Endothelial cell of umbilical vein (primary cell): ENCODE measurements around the gene CBLN4. TPM values are rescaled to one million over a fixed set of nuclear protein-coding genes. Genes with fewer than 3 reads are reported as not detected.

Experiments used
- BruUV-seq: library from RNA; stranded (reverse); fragments of 400-500 nt; replicated peaks from 2 replicates; lab custom pipeline; 2021; lab: Mats Ljungman, UMichigan
- CTCF ChIA-PET: fragments of 300-600, 350-600 bp; sonication (Branson Sonifier 250); formaldehyde crosslinking; loops from one replicate; lab custom pipeline; 2021; ENCODE audit warnings: antibody characterized with exemption, inconsistent platforms; lab: Charles Lee
- POLR2A ChIA-PET: fragments of 300-600, 350-600 bp; sonication (Branson Sonifier 250); formaldehyde crosslinking; loops from one replicate; lab custom pipeline; 2021; ENCODE audit warnings: antibody characterized with exemption, inconsistent platforms; lab: Charles Lee
- DNase-seq: peaks from one replicate; pipeline ENCODE4 v3.0.0-alpha.2; 2011; ENCODE audit warnings: low read depth, low spot score
- FAIRE-seq: peaks from 2 replicates; lab custom pipeline; 2011; peaks lifted over from hg19 to GRCh38; lab: Jason Lieb, UNC
- H2AFZ ChIP-seq: 2 replicates; pipeline ENCODE4 v1.6.0; 2012; ENCODE audit warnings: low read depth, low read length, control low read depth, inconsistent platforms
- H3K27ac ChIP-seq: 2 replicates; pipeline ENCODE4 v1.5.1; 2011; ENCODE audit warnings: low read depth, mild to moderate bottlenecking, control low read depth, low read length, moderate library complexity; ENCODE audit not compliant: insufficient read depth
- H3K27me3 ChIP-seq, 2 experiments: 2 replicates each; pipeline versions ENCODE4 v1.6.0 to v1.6.1; 2011; ENCODE audit warnings: low read length in 2 of 2, mixed read lengths in 1 of 2; ENCODE audit not compliant: control insufficient read depth in 2 of 2, insufficient read depth in 2 of 2
- H3K36me3 ChIP-seq, 2 experiments: 2 replicates in 1 of 2; 3 replicates in 1 of 2; pipeline ENCODE4 v1.5.1; 2011; ENCODE audit warnings: low read length in 2 of 2, mild to moderate bottlenecking in 1 of 2, moderate library complexity in 1 of 2; ENCODE audit not compliant: control insufficient read depth in 2 of 2, insufficient read depth in 2 of 2; ENCODE audit errors: extremely low read depth in 1 of 2
- H3K4me1 ChIP-seq: 3 replicates; pipeline ENCODE4 v1.5.1; 2011; ENCODE audit warnings: mild to moderate bottlenecking, low read length; ENCODE audit not compliant: control insufficient read depth, insufficient read depth; ENCODE audit errors: extremely low read depth
- H3K4me2 ChIP-seq: 2 replicates; pipeline ENCODE4 v1.6.1; 2011; ENCODE audit warnings: low read length, control low read depth, mixed read lengths; ENCODE audit not compliant: insufficient read depth
- H3K4me3 ChIP-seq, 3 experiments: fragments of 200-600 bp in 1 of 3; sonication (generic), shearing (Covaris generic) in 1 of 3; replicated peaks in 1 of 3; 2 replicates each; pipeline ENCODE4 v1.5.1; 2011 to 2016; ENCODE audit warnings: control low read depth in 3 of 3, low read length in 3 of 3, mild to moderate bottlenecking in 2 of 3, inconsistent platforms in 1 of 3, low read depth in 1 of 3, moderate library complexity in 1 of 3; ENCODE audit not compliant: insufficient read depth in 1 of 3
- H3K79me2 ChIP-seq: 2 replicates; pipeline ENCODE4 v1.6.0; 2012; ENCODE audit warnings: low read length, inconsistent platforms; ENCODE audit not compliant: control insufficient read depth, insufficient read depth
- H3K9ac ChIP-seq: replicated peaks from 2 replicates; pipeline ENCODE3; 2011; ENCODE audit warnings: low read length, control low read depth; ENCODE audit not compliant: insufficient read depth; ENCODE audit errors: extremely low read depth
- H3K9me1 ChIP-seq: replicated peaks from 3 replicates; pipeline ENCODE4 v1.6.0; 2011; ENCODE audit warnings: mild to moderate bottlenecking, low read length; ENCODE audit not compliant: control insufficient read depth, insufficient read depth; ENCODE audit errors: extremely low read depth
- H3K9me3 ChIP-seq: replicated peaks from 2 replicates; pipeline ENCODE4 v1.5.1; 2012; ENCODE audit warnings: low read length, inconsistent platforms; ENCODE audit not compliant: control insufficient read depth, insufficient read depth
- H4K20me1 ChIP-seq: replicated peaks from 2 replicates; pipeline ENCODE3; 2011; ENCODE audit warnings: mild to moderate bottlenecking, low read length; ENCODE audit not compliant: control insufficient read depth, insufficient read depth; ENCODE audit errors: extremely low read depth
- CTCF ChIP-seq, 2 donors: IDR thresholded peaks; 1 replicate in 1 of 2; 2 replicates in 1 of 2; pipeline ENCODE4 v1.5.1; 2011; ENCODE audit warnings: low read length in 2 of 2, mild to moderate bottlenecking in 2 of 2, moderate library complexity in 2 of 2, control low read depth in 1 of 2, inconsistent platforms in 1 of 2, low read depth in 1 of 2; ENCODE audit not compliant: insufficient read depth in 1 of 2; ENCODE audit errors: extremely low read depth in 1 of 2
- EZH2 ChIP-seq: IDR thresholded peaks from 2 replicates; pipeline ENCODE4 v1.6.1; 2012; ENCODE audit warnings: borderline replicate concordance, low read depth, mild to moderate bottlenecking, moderate library complexity, low read length, inconsistent platforms; ENCODE audit not compliant: severe bottlenecking
- FOS ChIP-seq: IDR thresholded peaks from 2 replicates; pipeline ENCODE4 v1.6.1; 2011; ENCODE audit warnings: mild to moderate bottlenecking, low read length, moderate library complexity, borderline replicate concordance; ENCODE audit not compliant: insufficient read depth
- GATA2 ChIP-seq: IDR thresholded peaks from 2 replicates; pipeline ENCODE4 v1.7.0; 2011; ENCODE audit warnings: low read depth, mild to moderate bottlenecking, moderate library complexity, mixed read lengths, low read length; ENCODE audit not compliant: insufficient read length, insufficient read depth
- JUN ChIP-seq: IDR thresholded peaks from 2 replicates; pipeline ENCODE4 v1.6.1; 2011; ENCODE audit warnings: borderline replicate concordance, low read depth; ENCODE audit not compliant: insufficient read length, insufficient read depth
- MAX ChIP-seq: IDR thresholded peaks from 2 replicates; pipeline ENCODE4 v1.6.1; 2011; ENCODE audit not compliant: insufficient read depth, insufficient read length
- MYC ChIP-seq: IDR thresholded peaks from one replicate; pipeline ENCODE4 v1.6.1; 2011; ENCODE audit warnings: mild to moderate bottlenecking, low read depth, low read length
- POLR2A ChIP-seq: IDR thresholded peaks from 2 replicates; pipeline ENCODE4 v1.6.1; 2012; ENCODE audit warnings: low read depth, mild to moderate bottlenecking, control low read depth, low read length
- POLR2AphosphoS5 ChIP-seq: IDR thresholded peaks from 2 replicates; pipeline ENCODE4 v1.6.1; 2012; ENCODE audit warnings: low read depth, mild to moderate bottlenecking, control low read depth, low read length, moderate library complexity; ENCODE audit not compliant: insufficient read depth
- dilution Hi-C: fragments of 300-500 bp; cut with MboI; formaldehyde crosslinking; loops from one replicate; pipeline ENCODE4 v1.15.0; 2019; ENCODE audit warnings: low sequenced_read_pairs; ENCODE audit not compliant: extremely low pct_ligation_motif_present
- intact Hi-C: fragments of 100-400 bp; cut with micrococcal nuclease; formaldehyde crosslinking; loops from one replicate; pipeline ENCODE4 v1.10.0; 2022
- polyA plus RNA-seq, 4 experiments: library from polyadenylated mRNA; depleted of rRNA in 3 of 4; stranded (reverse) in 3 of 4; unstranded in 1 of 4; fragments of >200 nt; gene quantifications; 2 replicates each; pipeline versions ENCODE4 v1.2.1 to v1.2.3, GENCODE V29; 2011 to 2012; ENCODE audit warnings: missing spikeins in 1 of 4
- total RNA-seq: library from RNA; stranded (reverse); gene quantifications from 2 replicates; pipeline ENCODE4 v1.2.3, GENCODE V29; 2021

The CBLN4 gene
- total and polyA plus RNA-seq, 2 donors (not counting 3 experiments of a cell fraction or from before 2014, with no cell fraction given) = not detected

GRCh38 chr20:55978550-55978949 is 26.8 kb downstream of the CBLN4 start:
- no peak for TF ChIP-seq JUN
- TF ChIP-seq POLR2A = no peak
- no peak for TF ChIP-seq MAX
- no peak for TF ChIP-seq FOS
- TF ChIP-seq CTCF (IDR thresholded peaks at IDR 0.05; ENCODE audit: extremely low read depth in 1 of 2, insufficient read depth in 1 of 2, low read depth in 1 of 2, low read length in 2 of 2) = no peak
- TF ChIP-seq MYC = no peak
- TF ChIP-seq EZH2 = no peak
- TF ChIP-seq POLR2AphosphoS5 = no peak
- no peak for TF ChIP-seq GATA2
- no peak overlapping the region for H2AFZ ChIP-seq
- intact Hi-C loops = no loop called here
- H3K79me2 ChIP-seq = no peaks in the 10 kb centered on the region
- H3K27ac ChIP-seq = no peak overlapping the region
- ChIA-PET POLR2A (no interaction called here), CTCF (no interaction called here)
- H3K4me3 ChIP-seq = no peak overlapping the region
- dilution Hi-C loops = no loop called here
- FAIRE-seq (no peak), DNase-seq (no peak)
- H3K9ac ChIP-seq = no peak overlapping the region
- H3K27me3 ChIP-seq = no peaks in the 10 kb centered on the region
- BruUV-seq = no TSS peak
- no peaks in the 10 kb centered on the region for H3K9me1 ChIP-seq
- no peaks in the 10 kb centered on the region for H3K36me3 ChIP-seq
- H4K20me1 ChIP-seq = no peaks in the 10 kb centered on the region
- no peaks in the 10 kb centered on the region for H3K4me1 ChIP-seq
- peaks cover 12% of the 10 kb centered on the region for H3K9me3 ChIP-seq
- H3K4me2 ChIP-seq = no peak overlapping the region
